ENCODE measurements around the gene GEMIN7.

The GEMIN7 gene

GRCh38 chr19:45091031-45091923 lies 12.2 kb downstream of the GEMIN7 start:
- TF ChIP-seq, protein P1, sequence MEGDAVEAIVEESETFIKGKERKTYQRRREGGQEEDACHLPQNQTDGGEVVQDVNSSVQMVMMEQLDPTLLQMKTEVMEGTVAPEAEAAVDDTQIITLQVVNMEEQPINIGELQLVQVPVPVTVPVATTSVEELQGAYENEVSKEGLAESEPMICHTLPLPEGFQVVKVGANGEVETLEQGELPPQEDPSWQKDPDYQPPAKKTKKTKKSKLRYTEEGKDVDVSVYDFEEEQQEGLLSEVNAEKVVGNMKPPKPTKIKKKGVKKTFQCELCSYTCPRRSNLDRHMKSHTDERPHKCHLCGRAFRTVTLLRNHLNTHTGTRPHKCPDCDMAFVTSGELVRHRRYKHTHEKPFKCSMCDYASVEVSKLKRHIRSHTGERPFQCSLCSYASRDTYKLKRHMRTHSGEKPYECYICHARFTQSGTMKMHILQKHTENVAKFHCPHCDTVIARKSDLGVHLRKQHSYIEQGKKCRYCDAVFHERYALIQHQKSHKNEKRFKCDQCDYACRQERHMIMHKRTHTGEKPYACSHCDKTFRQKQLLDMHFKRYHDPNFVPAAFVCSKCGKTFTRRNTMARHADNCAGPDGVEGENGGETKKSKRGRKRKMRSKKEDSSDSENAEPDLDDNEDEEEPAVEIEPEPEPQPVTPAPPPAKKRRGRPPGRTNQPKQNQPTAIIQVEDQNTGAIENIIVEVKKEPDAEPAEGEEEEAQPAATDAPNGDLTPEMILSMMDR (IDR thresholded peaks at IDR 0.05), result no peak
- peak overlapping the region; percentile 88 for H3K4me3 ChIP-seq (ENCODE audit: low read depth, low read length)
- H3K27me3 ChIP-seq (ENCODE audit: control insufficient read depth, insufficient read depth, low read length), result no peaks in the 10 kb centered on the region
- H3K9ac ChIP-seq, result no peak overlapping the region
- peaks cover 15% of the 10 kb centered on the region for H3K4me1 ChIP-seq
- H3K79me2 ChIP-seq, result peaks cover 35% of the 10 kb centered on the region
- peak overlapping the region; percentile 84 for H3K27ac ChIP-seq
- no peaks in the 10 kb centered on the region for H3K9me3 ChIP-seq (ENCODE audit: control insufficient read depth, low read length)
- H3K4me2 ChIP-seq (ENCODE audit: low read length), result peak overlapping the region; percentile 98
- H3K36me3 ChIP-seq (ENCODE audit: control insufficient read depth, insufficient read depth, low read length), result no peaks in the 10 kb centered on the region
- peak overlapping the region; percentile 90 for H2AFZ ChIP-seq

DNA sequence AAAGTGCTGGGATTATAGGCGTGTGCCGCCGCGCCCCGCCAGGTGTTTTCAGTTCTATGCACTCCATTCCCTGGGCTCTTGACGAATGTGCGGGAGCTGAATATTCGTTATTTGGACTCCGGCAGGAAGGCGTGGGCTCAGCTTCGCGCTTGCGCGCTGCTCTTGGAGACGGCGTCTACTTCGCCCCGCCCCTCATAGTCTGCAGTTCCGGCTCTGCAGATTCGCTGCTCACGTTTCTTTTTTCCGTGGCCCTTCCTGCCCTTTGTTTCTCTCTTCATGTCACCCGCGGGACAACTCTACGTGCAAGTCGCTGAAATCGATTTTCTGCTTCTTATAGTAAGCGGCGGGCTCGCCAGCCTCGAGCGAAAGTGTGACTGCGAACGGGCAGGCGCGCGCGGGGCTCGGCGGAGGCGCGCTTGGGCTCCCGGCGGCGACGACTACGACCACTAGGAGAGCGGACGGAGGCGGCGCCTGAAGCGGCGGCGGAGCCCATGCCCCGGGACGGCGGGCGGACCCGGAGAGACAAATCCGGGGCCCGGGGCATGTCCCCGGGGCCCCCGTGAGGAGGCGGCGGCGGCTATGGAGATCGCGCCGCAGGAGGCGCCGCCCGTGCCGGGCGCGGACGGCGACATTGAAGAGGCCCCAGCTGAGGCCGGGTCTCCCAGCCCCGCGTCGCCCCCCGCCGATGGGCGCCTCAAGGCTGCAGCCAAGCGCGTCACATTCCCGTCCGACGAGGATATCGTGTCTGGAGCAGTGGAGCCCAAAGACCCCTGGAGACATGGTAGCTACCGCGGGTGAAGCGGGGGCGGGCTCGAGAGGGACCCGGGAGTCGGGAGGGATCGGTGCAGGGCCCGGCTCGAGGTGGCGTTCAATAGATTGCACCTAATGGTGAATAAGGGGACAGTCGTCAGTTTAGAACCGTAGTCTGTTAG lies 14.0 kb downstream of the GEMIN7 start, which contains the start of gene PPP1R37:
PPP1R37 (plus strand) TSS at position 433 of the 932 bp plus-strand sequence; CDS start at position 580, 147 bp downstream.
- Histone ChIP-seq H3K27ac (peak within 1 kb of the TSS; percentile 84), H3K4me3 (ENCODE audit: low read depth, low read length) (peak within 1 kb of the TSS; percentile 88), H3K27me3 (ENCODE audit: control insufficient read depth, insufficient read depth, low read length) (no peaks in the 10 kb centered on the region), H3K9me3 (ENCODE audit: control insufficient read depth, low read length) (no peaks in the 10 kb centered on the region), H3K4me2 (ENCODE audit: low read length) (peak within 1 kb of the TSS; percentile 98), H3K4me1 (peaks cover 28% of the 10 kb centered on the region), H3K79me2 (peaks cover 51% of the 10 kb centered on the region), H3K9ac (peak within 1 kb of the TSS; percentile 65), H3K36me3 (ENCODE audit: control insufficient read depth, insufficient read depth, low read length) (no peaks in the 10 kb centered on the region), H2AFZ (peak within 1 kb of the TSS; percentile 90)
- TF ChIP-seq, protein P1 (IDR thresholded peaks at IDR 0.05), result peak; percentile 28

DNA sequence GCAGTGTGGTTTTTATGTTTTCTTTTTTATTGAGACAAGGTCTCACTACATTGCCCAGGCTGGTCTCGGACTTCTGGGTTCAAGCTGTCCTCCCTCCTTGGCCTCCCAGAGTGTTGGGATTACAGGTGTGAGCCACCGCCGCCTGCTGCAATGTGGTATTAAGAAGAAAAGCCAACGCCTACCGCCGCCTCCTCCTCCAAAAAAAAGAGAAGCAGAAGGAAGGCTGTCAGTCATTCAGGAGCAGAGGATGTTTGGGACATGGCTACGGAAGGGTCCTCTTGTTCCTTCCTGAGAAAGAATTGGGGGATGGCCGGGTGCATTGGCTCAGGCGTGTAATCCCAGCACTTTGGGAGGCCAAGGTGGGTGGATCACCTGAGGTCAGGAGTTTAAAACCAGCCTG lies 15.1 kb downstream of the GEMIN7 start:
- Histone ChIP-seq H3K9ac (no peak overlapping the region), H3K27ac (no peak overlapping the region), H3K4me2 (ENCODE audit: low read length) (peak overlapping the region; percentile 98), H3K4me3 (ENCODE audit: low read depth, low read length) (peak overlapping the region; percentile 88), H3K27me3 (ENCODE audit: control insufficient read depth, insufficient read depth, low read length) (no peaks in the 10 kb centered on the region), H3K36me3 (ENCODE audit: control insufficient read depth, insufficient read depth, low read length) (no peaks in the 10 kb centered on the region), H3K79me2 (peaks cover 54% of the 10 kb centered on the region), H3K4me1 (peaks cover 39% of the 10 kb centered on the region), H3K9me3 (ENCODE audit: control insufficient read depth, low read length) (no peaks in the 10 kb centered on the region), H2AFZ (no peak overlapping the region)
- TF ChIP-seq, protein P1 (IDR thresholded peaks at IDR 0.05), result no peak

GRCh38 chr19:45094707-45095106 lies 15.6 kb downstream of the GEMIN7 start:
- Histone ChIP-seq H3K4me2 (ENCODE audit: low read length) (peak overlapping the region; percentile 98), H3K27me3 (ENCODE audit: control insufficient read depth, insufficient read depth, low read length) (no peaks in the 10 kb centered on the region), H3K4me1 (peaks cover 40% of the 10 kb centered on the region), H3K9me3 (ENCODE audit: control insufficient read depth, low read length) (no peaks in the 10 kb centered on the region), H3K9ac (no peak overlapping the region), H3K27ac (no peak overlapping the region), H3K36me3 (ENCODE audit: control insufficient read depth, insufficient read depth, low read length) (no peaks in the 10 kb centered on the region), H3K4me3 (ENCODE audit: low read depth, low read length) (no peak overlapping the region), H2AFZ (no peak overlapping the region), H3K79me2 (peaks cover 60% of the 10 kb centered on the region)
- TF ChIP-seq, protein P1 (IDR thresholded peaks at IDR 0.05), result no peak

Measured in parathyroid adenoma (tissue), 2 donors.